CD4-positive, alpha-beta T cell treated with Interferon alpha-2 for 1 hour (primary cell): ENCODE data around the gene PYDC1.
"Not testable (repeated sequence)": the region's sequence is repeated elsewhere in the genome, so short reads cannot be mapped to it uniquely, and the experiment has no call there.

ENCODE experiments used
- DNase-seq, 2 donors: peaks; one replicate each; pipeline ENCODE4 v3.0.0-alpha.2; 2020 to 2022

Gene PYDC1

DNA sequence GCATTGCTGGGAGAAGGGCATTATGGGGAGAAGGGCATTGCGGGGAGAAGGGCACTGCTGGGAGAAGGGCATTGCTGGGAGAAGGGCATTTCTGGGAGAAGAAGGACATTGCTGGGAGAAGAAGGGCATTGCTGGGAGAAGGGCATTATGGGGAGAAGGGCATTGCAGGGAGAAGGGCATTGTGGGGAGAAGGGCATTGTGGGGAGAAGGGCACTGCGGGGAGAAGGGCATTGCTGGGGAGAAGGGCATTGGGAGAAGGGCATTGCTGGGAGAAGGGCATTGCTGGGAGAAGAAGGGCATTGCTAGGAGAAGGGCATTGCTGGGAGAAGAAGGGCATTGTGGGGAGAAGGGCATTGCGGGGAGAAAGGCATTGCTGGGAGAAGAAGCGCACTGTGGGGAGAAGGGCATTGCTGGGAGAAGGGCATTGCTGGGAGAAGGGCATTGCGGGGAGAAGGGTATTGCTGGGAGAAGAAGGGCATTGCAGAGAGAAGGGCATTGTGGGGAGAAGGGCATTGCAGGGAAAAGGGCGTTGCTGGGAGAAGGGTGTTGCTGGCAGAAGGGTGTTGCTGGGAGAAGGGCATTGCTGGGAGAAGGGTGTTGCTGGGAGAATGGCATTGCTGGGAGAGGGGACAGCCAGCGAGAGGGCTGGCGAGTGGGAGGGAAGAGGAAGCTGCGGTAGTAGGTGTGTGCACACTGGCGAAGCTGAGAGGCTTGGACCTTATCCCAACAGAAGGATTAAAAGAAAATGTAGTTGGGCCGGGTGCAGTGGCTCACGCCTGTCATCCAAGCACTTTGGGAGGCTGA lies 4.6 kb upstream of the PYDC1 start:
- no peak for DNase-seq

GRCh38 chr16:31219154-31219741 lies 2.3 kb upstream of the PYDC1 start:
- DNase-seq = no peak

DNA sequence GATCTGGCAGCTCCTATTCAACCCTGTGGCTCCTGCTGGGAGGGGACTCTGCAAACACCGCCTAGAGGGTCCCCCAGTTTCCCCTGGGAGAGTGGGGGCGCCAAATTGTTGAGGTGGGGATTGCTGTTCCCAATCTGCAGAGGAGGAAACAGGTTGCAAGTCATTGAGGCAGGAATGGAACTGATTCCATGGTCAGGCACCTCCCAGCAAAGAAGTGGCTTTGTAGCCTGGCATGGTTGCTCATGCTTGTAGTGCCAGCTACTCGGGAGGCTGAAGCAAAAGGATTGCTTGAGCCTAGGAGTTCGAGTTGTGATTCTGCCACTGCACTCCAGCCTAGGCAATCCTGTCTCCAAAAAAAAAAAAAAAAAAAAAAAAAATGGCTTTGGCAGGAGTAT lies 198 bp upstream of the PYDC1 start:
- DNase-seq = no peak

DNA sequence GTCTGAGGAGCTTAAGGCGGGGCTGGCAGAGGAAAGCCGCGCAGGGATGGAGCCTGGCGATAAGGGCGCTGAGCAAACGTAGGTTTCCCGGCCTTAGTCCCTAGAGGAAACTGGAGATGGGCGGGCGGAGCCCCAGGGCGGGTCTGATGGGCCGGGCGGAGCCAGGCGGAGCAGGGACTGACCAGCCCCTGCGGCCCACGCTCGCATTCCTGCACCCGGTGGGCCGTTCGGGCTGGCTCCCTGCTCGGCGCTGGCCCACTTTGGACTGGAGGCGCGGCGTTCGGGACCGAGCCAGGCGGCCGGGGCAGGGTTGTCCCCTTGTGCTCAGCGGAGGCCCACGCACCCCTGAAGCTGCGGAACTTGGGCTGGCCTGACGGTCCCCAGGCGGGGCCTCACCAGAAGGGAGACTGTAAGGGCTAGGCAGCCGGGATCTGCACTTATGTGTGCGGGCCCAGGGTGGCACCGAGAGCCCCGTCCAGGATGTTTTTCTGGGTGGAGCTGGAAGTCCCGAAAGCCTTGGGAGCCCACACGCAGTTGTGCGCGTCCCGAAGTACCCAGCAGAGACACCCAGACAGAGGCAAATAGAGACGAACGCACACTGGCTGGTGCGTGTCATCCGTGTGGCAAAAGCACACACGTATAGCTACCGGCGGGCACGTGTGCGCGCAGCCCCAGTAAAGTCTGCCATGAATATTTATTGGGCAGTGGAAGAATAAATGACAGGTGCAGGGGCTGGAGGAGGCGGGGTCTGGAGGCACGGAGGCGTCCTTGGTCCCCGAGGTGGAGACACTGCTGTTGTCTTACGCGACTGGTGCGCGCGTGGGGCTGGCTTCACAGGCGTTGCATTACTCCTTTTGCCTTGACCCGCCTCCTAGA lies 1.4 kb downstream of the PYDC1 start:
- DNase-seq = no peak

GRCh38 chr16:31214708-31215286 lies 2.1 kb downstream of the PYDC1 start:
- DNase-seq = no peak

DNA sequence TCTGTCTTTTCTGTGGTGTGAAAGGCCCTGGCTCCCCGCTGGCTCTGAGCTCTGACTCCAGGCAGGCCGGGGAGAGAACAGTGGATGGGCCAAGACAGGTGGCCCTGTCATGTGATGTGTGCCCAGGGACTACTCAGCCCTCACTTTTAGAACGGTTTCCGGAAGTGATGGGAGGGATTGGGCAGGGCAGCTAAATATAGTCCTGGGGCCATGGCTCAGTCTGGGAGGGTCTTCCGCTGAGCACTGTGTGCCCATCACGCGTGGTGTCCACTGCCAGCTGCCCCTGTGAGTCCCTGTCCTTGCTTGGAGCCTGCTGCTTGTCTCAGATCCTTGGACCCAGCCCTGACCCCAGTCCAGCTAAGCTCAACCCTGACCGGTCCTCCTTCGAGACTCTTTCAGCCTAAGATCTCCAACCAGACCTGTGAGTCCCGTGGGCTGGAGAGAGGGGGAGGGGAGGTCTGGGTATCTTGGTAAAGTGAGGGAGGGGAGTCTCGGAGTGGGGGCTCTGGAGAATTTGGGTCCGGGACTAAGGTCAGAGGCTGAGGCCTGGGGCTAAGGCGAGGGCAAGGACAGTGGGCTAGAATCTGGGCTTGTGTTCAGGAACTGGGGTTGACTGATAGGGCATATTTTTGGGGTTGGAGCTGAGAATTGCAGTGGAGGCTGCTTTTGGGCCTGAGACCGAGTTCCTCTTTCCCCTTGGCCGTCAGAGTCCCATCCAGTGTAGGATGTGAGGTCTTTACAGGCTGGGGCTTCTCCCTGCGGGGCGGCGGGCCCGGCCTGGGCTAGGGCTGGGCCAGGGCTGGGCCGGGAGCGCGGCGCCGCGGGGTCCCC lies 2.8 kb downstream of the PYDC1 start, which contains the start of gene TRIM72:
TRIM72 (plus strand) TSS at position 243 of the 831 bp plus-strand sequence. CDS start 620 bp downstream, outside the sequence.
- no peak for DNase-seq

DNA sequence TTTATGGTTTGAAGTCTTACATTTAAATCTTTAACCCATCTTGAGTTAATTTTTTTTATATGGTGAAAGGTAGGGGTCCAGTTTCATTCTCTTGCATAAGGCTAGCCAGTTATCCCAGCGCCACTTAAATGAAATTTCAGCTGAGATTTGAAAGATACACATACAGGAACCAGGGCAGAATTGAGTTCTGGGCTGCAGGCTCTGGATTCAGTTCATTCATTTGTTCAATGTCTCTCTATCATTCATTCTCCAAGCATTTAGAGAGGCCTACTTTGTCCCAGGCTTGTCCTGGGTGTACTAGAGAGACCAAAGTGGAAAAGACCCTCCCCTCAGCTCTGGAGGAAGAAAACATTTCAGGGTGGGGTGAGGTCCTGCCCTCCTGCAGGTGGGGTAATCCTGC lies 3.6 kb downstream of the PYDC1 start:
- DNase-seq = no peak

DNA sequence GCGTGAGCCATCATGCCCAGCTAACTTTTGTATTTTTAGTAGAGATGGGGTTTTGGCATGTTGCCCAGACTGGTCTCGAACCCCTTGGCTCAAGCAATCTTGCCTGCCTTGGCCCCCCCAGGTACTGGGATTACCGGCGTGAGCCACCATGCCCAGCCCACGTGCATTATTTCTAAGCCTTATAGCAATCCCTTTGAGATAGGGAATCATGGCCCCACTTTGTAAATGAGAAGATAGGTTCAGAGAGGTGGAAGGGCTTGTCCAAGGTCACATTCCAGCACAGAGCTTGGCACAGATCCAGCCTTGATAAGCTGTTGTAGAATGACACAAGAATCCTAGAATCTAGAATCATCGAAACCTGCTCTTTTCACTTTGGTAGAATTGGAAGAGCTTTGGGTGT lies 10.2 kb downstream of the PYDC1 start:
- DNase-seq = no peak

DNA sequence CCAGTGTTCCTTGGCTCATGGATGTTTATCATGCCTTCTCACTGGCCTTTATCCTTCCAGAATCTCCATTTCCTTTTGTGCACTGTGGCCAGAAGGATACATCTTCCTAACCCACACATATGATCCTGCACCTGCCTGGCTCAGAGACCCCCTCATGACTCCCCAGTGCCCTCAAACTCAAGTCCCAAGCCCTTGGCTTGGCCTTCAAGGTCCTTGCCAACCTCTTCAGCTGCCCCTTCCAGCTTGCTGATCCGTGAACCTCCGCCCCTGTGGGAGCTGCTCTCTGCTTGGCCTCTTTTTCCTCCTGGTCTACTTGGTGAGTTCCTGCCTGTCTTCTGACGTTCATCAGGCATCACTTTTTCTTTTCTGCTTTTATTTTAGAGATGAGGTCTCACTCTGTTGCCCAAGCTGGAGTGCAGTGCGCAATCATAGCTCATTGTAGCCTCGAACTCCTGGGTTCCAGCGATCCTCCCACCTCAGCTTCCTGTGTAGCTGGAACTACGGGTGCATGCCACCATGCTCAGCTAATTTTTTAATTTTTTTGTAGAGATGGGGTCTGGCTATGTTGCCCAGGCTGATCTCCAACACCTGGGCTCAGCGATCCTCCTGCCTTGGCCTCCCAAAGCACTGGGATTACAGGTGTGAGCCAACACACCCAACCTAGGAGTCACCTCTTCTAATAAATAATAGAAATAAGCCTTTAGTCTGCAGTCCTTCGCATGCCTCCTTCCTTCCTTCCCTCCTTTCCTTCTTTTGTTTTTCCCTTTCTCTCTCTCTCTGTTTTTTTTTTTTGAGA lies 11.9 kb downstream of the PYDC1 start:
- DNase-seq = no peak

DNA sequence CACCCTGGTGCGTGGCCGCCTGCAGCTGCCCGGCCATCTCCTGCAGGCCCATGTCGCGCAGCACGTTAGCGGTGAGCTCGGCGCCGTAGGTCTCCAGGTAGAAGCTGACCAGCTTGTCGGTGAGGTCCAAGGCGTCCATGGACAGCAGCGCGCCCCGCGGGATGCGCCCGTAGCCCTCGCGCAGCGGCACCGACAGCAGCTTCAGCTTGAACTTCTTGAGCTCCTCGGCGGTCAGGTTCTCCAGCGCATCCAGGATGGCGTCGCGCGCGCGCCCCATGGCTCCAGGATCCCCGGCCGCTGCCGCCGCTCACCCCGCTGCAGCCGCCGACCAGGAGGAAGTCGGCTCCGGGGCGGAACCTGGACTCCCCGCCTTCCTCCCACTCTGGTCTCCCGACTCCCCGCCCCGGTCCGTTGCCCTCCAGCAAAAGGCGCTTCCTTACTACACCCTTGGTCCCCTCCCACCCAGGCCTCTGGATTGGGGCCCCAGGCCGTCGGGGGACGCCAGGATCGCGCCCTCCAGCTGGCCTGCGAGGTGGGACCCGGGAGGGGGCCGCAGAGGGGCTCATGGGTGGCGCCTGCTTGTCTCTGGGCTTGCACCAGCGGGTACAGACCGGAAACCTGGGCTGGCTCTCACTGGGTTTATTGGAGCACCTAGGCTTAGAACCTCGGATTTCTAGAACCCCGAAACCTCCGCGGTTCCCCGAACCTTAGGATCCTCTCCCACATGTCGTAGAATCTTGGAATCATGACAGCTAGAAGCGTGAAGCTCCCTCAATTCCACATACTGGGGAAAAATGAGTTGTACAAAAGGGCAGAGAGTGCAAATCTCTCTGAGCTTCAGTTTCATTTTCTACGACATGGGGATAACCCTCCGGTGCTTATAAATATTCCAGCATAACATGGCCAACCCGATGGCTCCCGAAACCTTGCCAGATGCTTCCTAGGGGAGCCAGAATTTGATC lies 14.2 kb downstream of the PYDC1 start, which contains the start of gene PYCARD:
PYCARD (minus strand) TSS at position 347 of the 962 bp plus-strand sequence; CDS start at position 277, 70 bp downstream.
- peak in 1 of 2 donors; percentile 17 for DNase-seq

GRCh38 chr16:31201582-31202413 lies 15.1 kb downstream of the PYDC1 start:
- DNase-seq = peak; percentile 42 to 49

DNA sequence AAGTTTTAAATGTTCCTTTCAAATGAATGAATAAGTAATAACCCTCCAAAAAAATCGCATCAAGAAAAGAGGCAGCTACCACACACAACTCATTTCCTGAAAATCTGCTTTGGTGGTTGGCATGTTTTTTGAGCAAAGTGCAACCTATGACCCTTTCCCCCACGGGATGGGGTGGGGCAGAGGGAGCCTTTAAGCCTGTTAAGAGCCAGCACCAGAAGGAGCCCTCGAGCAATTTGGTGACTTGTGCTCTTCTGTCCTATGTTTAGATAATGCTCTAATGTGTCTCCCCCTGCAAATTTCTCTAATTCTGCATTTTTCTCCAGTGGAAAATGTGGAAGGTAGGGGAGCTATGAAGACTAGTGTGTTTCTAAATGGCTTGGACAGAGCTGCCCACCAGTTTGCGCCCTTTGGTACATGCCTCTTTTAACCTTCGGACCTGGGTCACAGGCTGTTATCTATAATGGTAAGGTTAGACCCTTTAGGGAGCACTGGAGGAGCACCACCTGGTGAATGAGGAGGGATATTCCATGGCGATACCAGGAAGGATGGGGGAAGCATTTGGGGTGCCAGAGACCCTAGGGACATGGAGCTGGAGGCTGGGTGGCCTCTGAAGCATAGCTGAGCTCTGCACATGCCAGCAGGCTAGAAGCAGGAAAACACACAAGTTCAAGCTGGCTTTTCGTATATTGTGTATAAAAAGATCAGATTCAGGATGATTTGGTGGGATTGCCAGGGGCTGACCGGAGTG lies 15.9 kb downstream of the PYDC1 start:
- DNase-seq = peak; percentile 39 to 61

- DNase-seq = not testable (repeated sequence)
Observed at GRCh38 chr16:31200111-31200510, 16.8 kb downstream of the PYDC1 start.

DNA sequence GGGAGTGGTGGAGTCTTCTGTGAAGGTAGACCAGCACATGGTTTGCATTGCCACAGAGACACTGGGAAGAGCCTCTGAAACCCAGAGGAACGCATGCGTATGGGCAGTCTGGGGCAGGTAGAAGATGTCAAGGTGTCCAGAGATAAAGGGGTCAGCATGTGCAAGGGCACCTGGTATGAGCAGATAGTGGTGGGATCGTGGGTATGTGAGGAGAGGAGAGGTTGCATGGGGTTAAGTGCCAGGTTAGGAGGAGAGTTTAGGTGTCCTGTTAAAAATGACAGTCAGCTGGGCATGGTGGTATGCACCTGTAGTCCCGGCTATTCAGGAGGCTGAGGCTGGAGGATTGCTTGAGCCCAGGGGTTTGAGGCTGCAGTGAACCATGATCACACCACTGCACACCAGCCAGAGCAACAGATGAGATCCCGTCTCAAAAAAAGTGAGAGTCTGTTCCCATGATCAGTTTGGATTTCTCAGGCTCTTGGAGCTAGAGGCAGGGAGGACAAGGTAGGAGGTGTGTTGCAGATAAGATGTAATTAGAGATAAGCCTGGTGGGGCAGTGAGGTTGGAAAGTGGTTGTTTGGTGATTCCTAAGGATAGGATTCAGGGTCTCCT lies 17.4 kb downstream of the PYDC1 start:
- no peak for DNase-seq

GRCh38 chr16:31198207-31198882 lies 18.6 kb downstream of the PYDC1 start:
- no peak for DNase-seq

DNA sequence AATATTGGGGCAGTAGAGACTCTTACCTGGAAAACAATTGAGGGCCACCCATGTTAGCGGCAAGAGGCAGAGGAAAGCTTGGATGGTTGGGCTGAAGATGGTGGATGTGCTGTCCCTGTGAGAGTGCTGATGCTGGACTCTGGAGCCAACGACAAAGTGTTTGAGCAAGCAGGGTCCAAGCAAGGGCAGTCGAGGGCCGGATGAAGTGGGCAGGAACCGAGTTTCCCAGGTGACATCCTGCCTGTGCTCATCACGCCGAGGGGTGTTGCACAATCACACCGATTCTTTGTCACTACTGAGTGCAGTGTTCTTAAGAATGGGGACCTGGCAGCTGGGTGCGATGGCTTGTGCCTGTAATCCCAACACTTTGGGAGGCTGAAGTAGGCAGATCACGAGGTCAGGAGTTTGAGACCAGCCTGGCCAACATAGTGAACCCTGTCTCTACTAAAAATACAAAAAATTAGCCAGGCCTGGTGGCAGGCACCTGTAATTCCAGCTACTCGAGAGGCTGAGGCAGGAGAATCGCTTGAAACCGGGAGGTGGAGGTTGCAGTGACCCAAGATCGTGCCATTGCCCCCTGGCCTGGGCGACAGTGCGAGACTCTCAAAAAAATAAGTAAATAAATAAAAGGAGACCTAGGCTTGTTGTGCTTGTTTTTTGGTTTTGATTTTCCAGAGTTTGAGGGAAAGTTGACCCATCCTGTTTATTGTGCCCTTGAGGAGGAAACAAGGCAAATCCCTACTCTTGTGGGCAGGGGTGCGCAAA lies 20.4 kb downstream of the PYDC1 start:
- no peak for DNase-seq
